DMS53 treated with DMSO at 0.1 percent for 48 hours (cell line): Measurements from ENCODE around the gene PLK2.

Experiments
- DNase-seq: peaks from one replicate; lab custom pipeline; 2025; ENCODE audit not compliant: unreplicated experiment; lab: John Stamatoyannopoulos, UW

Gene PLK2

DNA sequence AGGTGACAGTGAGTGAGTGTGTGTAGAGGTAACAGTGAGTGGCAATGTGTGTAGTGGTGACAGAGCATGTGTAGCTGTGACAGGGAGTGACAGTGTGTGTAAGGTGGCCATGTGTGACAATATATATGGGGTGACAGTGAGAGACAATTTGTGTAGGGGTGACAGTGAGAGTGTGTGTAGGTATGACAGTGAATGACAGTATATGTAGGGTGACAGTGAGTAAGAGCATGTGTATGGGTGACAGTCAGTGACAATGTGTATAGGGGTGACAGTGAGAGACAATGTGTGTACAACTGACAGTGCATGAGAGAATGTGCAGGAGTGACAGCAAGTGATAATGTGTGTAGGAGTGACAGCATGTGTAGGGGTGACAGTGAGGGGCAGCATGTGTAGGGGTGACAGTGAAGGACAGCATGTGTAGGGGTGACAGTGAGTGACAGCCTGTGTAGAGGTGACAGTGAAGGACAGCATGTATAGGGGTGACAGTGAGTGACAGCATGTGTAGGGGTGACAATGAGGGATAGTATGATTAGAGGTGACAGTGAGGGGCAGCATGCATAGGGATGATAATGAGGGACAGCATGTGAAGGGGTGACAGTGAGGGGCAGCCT, 21.3 kb upstream of the PLK2 start:
- no peak for DNase-seq

- DNase-seq = no peak
Observed at GRCh38 chr5:58477760-58478376, 18.0 kb upstream of the PLK2 start.

DNA sequence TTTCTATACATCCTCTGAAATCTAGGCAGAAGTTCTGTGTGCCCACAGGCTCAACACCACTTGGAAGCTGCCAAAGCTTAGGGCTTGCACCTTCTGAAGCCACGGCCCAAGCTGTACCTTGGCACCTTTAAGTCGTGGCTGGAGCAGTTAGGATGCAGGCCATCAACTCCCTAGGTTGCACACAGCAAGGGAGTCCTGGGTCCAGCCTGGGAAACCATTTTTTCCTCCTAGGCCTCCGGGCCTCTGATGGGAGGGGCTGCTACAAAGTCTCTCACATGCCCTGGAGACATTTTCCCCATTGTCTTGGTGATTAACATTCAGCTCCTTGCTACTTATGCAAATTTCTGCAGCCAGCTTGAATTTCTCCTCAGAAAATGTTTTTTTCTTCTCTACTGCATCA, 15.5 kb upstream of the PLK2 start:
- DNase-seq = no peak

DNA sequence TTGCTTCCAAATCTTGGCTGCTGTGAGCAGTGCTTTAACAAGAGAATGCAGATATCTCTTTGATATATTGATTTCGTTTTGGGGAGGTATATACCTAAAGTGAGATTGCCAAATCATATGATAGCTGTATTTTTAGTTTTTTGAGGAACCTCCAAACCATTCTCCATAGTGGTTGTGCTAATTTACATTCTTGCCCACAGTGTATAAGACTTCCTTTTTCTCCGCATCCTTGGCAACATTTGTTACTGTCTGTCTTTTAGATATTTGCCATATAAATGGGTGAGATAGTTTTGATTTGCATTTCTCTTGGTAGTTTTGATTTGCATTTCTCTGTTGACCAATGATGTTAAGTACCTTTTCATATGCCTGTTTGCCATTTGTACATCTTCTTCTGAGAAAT, 10.0 kb upstream of the PLK2 start:
- DNase-seq = no peak

DNA sequence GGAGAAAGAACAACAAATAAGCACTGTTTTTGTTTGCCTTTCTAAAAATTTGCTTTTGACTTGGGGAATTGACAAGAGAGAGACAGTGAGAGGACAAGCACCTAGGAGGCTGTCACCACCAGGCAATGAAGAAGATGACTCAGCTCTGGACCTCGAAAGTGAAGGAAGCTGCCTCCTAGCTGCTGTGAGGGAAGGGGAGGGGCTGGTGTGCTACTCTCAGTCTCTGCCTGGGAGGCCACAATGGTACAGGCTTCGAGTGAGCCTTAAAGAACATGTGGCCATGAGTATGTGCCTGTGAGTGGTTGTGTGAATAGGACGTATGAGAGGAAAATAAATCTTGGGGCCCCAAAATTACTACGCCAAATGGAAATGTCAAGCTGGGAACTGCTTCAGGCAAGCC, 7.1 kb upstream of the PLK2 start:
- peak; percentile 55 for DNase-seq

- peak; percentile 57 for DNase-seq
Observed at GRCh38 chr5:58462623-58463230, 2.8 kb upstream of the PLK2 start.

DNA sequence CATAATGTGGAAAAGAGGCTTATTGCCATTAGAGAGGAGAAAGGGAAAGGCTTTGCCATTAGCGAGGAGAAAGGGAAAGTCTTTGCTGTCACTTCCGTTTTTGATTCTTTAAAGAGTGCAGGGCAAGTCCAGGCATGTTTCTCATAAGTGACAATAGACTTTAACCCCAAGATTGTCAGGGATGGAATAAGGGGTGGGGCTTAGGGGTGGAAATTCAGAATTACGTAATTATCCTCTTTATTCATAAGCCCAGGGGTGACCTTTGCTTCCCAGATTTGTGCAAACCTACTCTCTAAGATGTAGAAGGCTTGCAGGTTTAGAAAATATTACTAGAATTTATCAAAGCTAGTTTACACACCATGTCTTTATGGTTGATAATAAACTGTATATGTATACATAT, 2.3 kb upstream of the PLK2 start:
- no peak for DNase-seq

DNA sequence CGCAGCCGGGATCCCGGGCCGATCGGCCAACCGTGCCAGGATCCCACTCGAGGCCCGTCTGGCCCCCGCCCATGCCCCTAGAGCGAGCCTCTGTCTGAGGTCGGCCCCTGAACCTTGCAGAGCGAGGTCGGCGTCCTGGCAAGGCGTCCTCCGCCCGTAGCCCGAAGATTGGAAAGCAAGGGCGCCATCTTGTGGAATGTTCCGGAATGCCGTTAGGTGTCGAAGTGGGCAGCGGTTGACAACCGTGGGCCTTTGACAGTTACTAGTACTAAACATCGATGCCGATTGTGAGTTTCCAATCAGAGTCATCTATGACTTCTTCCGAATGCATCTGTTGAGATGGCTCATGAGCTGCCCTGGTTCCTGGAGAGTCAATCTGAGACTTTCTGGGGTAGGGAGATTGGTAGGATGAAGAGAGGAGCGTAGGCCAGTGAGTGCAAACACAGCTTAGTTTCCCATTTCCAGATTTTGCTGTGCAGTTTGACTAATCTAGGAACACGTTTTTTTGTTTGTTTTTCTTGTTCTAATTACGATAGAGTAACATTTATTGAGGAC, 923 bp upstream of the PLK2 start:
- DNase-seq = peak; percentile 86

- peak; percentile 17 for DNase-seq
Observed at GRCh38 chr5:58459146-58460001, 512 bp downstream of the PLK2 start.

- no peak for DNase-seq
Observed at GRCh38 chr5:58458743-58459145, 1.1 kb downstream of the PLK2 start.

DNA sequence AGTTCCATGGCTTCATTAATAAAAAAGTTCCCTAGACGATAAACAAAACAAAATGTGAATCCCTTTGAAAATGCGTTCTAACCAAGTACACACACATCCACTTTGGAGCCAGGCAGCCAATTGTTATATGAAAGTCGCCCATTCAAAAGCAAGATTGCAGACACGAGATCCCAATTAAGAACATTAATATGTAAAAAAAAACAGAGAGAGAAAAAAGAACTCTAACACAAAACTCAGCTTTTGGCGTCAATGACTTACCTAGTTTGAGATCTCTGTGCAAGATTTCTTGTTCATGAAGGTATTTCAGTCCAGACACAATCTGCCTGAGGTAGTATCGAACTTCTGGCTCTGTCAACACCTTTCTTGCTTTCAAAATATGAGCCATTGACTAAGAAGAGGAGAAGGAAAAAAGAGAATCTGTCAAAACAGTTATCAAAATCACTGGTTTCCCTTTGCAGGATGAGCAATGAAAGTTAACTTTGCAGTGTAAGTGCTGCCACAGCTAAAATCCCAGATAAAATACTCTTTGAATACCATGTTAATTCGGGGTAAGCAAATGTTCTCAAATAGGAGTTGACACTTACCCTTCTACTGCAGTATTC, 1.6 kb downstream of the PLK2 start:
- DNase-seq = no peak

DNA sequence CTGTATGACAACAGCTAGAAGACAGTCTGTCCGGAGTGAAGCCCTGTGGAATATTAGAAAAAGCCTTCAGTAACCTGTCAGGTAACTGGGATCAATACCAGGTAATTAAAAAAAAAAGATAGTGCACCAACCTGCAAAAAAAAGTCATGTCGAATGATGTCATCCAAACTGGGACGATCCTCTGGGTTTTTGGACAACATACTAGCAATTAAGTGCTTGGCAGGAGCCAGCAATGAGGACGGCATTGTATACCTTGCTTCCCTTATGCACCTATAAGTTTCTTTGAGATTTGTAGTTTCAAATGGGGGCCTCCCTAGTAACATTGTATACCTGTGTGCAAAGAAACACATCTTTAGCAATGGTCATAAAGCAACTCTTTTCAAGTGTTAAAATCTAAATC, 2.8 kb downstream of the PLK2 start:
- no peak for DNase-seq

GRCh38 chr5:58456486-58456885, 3.4 kb downstream of the PLK2 start:
- DNase-seq = no peak

GRCh38 chr5:58456026-58456425, 3.9 kb downstream of the PLK2 start:
- no peak for DNase-seq

DNA sequence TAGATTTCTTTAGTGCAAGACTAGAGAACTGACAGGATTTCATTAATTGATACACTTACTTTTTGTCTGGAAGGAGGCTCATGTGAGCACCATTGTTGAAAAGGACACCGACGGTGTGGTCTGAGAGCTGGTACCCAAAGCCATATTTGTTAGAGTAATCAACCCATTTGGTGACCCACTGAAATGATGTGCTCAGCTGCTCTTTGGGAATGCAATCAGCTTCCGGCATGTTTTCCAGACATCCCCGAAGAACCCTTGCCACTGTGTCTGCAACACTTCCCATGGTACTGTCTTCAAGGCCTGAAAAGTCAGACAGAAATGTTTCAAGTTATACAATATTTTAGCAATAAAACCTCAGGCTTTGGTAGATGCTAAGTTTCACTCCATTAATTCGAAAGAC, 4.4 kb downstream of the PLK2 start:
- no peak for DNase-seq

DNA sequence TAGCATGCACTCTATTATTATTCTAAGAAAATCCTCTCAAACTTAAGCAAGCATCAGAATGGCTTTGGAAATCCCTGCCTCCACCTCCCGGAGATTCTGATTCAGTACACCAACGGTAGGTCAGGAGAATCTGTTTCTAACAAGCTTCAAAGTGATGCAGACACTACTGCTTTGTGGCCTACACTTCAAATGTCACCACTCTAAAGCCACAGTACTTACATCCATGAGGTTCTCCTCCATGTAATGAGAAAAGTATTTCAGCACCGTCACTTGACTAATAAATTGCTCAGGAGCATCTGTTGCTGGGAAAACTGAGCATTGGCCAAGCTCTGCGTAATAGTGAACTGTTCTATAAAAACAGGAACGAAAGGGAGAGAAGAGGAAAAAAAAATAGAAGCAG, 4.8 kb downstream of the PLK2 start:
- no peak for DNase-seq

- no peak for DNase-seq
Observed at GRCh38 chr5:58454025-58454424, 5.9 kb downstream of the PLK2 start.

DNA sequence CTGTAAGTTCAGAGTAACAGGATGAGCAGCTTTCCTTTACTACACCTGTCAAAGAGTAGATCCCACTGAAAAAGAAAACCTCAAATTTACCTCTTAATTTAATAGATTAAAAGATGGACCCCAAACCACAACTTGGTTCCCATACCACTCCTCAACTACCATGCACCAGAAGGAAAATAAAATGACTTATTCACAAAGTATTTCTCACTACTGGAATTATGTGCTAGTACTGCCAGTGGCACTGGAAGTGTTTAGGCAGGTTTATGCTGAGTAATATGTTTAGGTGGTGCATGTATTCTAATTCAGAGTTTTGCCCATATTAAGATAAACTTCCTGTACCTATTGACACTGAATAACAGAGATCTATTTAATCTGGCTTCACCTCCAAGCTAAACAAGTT, 6.6 kb downstream of the PLK2 start:
- DNase-seq = no peak

DNA sequence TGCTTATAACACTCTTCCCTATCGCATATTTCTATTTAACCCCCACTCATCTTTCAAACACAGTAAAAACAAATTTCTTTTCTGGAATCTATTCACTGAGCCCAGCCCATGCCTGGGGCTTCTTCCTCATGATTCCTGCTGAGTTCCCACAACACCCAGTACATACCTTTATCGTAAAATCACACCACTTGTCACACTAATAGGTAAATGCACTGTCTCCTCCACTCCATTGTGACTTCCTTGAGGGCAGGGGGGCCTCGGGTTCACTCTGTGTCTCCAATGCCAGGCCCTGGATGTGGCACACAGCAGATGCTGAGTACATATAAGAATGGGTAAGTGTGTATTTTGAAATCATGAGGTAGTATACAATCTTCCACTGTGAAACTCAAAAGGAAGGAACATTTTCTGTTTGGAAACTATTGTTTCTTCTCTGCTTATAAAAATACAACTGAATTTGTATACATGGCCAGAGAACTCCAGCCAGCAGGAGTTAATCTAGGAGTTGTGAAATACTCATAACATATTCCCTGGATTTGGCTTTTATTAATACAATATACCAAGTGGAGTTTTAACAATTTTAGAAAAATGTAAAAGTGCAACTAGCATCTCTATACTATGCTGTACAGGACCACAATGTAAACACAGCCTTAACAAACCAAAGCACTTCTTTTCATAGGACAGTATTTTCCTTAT, 7.2 kb downstream of the PLK2 start:
- DNase-seq = no peak

DNA sequence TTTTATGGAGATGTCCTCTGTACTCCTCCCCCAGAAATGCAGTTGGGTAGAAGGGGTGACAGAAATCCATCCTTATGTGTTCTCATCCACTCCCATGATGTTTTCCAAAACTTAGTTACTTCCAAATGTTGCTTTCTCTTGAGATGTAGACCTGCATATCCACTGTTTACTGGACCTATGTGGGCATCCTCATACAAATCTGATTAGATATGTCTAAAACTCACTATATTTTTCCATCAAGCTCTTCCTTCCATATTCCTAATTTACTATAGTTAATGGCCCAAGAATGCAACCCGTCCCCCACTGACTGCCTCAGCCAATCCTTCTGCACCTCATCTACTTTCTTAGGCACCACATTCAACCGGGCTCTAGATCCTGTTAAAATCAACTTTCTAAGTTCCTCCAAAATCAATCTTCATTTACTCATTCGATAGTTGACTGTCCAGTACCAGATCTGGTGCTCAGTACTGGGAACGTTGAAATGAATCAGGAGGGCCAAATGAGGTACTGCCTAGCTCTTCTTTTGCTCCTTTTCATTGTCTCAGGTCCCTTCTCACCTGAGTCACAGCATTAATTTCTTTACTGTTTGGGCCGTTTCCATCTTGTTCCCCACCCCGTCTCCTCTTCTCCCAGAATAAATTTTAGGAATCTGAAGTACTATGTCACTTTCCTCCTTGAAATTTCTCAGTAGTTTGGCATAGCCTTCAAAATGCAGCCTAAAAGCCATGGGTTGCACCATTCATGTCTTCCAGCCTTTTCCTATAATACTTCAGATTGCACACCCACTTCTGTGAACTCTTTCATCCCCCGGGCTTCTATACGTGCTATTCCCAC, 7.9 kb downstream of the PLK2 start:
- no peak for DNase-seq
